HG02973 (cell line): Measurements from ENCODE around the gene DMWD.

Experiments
- ATAC-seq: cut with Tn5 transposase; IDR thresholded peaks from one replicate; pipeline ENCODE4 v1.9.1; 2021; ENCODE audit warnings: moderate library complexity; ENCODE audit not compliant: unreplicated experiment

Gene DMWD, protein sequence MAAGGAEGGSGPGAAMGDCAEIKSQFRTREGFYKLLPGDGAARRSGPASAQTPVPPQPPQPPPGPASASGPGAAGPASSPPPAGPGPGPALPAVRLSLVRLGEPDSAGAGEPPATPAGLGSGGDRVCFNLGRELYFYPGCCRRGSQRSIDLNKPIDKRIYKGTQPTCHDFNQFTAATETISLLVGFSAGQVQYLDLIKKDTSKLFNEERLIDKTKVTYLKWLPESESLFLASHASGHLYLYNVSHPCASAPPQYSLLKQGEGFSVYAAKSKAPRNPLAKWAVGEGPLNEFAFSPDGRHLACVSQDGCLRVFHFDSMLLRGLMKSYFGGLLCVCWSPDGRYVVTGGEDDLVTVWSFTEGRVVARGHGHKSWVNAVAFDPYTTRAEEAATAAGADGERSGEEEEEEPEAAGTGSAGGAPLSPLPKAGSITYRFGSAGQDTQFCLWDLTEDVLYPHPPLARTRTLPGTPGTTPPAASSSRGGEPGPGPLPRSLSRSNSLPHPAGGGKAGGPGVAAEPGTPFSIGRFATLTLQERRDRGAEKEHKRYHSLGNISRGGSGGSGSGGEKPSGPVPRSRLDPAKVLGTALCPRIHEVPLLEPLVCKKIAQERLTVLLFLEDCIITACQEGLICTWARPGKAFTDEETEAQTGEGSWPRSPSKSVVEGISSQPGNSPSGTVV

DNA sequence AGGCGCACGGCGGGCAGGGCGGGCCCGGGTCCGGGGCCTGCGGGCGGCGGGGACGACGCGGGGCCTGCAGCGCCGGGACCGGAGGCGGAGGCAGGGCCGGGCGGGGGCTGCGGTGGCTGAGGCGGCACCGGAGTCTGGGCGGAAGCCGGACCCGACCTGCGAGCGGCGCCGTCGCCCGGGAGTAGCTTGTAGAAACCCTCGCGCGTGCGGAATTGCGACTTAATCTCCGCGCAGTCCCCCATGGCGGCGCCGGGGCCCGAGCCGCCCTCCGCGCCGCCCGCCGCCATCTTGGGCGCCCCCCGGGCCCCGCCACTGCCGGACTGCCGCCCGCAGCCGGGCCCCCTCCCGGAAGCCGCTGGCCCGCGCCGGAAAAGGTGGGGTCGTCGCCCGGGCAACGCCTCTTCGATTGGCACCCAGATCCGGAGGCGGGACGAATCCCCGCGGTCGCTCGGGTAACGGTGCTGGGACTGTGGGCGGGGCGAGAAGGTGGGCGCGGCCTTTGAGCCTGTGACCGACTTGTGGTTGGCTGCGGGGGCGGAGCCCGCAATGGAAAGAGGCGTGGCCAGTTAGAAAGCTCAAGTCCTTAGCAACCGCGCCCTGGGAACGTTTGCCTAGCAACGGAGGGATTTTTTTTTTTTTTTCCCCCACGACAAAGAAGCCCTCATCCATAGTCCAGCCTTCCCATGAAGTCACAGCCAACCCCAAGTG is at the start of gene DMWD:
DMWD (minus strand) TSS at position 376 of the 708 bp plus-strand sequence; CDS start at position 287, 89 bp downstream.
- peak; percentile 87 for ATAC-seq

DNA sequence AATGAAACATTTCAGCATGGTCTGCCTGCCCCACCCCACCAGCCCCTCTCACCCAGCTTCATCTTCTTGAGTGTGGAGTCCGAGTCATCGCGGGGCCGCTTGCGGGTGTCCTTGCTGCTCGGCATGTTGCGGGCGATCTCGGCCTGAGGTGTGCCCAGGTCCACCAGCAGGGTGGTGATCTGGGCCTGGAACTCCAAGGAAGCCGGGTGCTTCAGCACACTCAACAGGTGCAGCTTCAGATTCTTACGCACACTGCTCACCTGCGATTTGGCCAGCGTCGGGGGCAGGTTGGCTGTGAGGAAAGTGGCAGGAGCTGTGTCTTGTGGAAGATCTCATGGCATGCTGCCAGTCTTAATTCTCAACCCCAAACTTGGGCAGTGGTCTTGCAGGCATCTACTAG is 49.6 kb upstream of the DMWD start:
- ATAC-seq, result no peak

DNA sequence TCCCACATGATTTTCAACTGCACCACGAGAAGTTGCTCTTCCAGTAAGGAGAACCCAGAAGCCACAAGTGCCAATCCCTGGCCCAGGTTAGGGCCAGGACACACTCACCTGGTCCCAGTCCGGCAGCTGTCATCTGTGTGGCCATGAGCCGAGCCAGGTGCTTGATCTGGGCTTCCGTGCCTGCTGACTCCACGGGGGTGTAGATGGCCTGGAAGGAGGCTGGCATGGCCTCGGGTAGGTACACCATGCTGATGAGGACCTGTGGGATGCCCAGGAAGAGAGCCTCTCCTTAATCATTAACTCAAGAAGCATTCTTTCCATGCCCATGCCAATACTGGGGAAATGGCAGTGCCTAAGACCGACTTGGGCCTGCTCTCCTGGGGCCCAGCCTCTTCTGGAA is 42.3 kb upstream of the DMWD start:
- ATAC-seq, result no peak

DNA sequence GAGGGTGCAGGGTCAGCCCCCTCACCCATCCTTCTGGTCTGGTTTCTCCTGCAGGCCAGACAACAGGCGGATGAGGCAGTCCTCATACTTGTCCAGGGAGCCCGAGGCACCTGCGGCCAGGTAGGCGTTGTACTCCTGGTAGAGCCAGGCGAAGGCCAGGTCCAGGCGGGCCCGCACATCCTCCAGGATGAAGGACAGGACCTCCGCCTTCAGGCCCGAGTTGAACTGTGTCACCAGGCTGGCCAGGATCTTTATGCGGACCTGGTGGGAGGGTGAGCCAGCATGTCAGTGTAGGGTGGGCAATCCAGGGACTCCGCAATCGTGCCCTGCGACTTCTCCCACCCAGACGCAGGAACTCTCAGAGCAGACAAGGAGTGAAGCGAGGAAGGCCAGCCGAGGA is 36.3 kb upstream of the DMWD start:
- no peak for ATAC-seq

DNA sequence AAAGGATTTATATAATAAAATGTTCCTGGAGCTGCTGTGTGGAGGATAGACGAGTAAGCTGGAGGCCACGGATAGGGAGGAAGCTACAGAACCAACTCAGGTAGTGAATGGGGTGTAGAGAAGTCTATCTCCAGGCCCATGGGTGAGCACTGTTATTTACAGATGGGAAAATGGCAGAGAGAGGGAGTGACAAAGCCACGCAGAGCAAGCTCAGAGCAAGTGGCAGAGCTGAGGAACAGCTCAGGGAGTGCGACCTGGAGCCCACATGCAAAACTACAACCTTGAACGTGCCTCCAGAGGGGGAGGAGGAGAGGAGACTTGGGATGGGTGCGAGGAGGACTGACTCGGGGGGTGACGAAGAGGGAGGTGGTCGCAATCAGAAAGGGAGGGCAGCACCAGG is 35.9 kb upstream of the DMWD start:
- ATAC-seq, result no peak

DNA sequence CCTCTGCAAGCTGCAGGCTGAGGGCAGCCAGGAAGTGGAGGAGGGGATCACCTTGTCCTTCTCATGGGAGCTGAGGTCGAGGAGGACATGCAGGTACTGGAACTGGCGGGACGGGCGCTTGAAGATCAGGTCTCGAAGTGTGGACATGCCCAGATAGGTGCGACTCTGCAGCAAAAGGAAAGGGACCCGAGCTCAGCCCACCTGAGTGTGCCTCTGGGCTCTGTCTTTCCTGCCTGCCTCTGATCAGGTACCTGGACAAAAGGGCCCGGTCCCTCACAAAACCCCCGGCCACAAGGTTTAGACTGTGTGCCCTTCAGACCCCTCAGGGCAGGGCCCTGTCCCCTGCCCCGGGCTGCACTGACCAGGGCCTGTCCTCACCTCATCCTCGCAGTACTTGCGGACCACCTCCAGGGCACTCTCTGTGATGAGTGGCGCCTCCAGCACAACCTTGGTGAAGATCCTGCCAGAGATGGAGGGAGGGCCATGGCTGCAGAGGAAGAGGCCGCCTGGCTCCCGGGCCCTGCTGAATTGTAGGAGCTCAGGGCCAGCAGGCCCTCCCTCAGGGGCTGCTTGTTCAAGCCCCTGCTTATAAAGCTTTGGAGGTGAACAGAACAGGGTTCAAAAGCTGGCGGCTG is 34.9 kb upstream of the DMWD start:
- no peak for ATAC-seq

DNA sequence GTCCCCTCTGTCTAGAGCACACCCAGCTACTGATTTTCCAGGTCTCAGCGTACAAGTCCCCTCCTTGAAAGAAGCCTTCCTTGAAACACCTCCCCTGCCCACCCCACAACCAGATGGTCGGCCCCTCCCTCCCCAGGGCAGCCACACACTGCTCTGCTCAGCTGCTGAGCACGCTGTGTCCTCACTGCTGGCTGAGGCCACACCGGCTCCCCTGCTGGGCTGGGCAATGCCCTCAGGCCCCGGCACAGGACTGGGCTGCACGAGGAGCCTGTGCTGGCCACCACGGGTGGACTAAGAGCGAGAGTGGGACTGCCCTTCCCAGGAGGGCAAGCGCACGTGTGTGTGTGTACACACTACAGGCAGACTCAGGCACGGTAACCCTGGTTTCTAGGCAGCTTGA is 34.3 kb upstream of the DMWD start:
- no peak for ATAC-seq

DNA sequence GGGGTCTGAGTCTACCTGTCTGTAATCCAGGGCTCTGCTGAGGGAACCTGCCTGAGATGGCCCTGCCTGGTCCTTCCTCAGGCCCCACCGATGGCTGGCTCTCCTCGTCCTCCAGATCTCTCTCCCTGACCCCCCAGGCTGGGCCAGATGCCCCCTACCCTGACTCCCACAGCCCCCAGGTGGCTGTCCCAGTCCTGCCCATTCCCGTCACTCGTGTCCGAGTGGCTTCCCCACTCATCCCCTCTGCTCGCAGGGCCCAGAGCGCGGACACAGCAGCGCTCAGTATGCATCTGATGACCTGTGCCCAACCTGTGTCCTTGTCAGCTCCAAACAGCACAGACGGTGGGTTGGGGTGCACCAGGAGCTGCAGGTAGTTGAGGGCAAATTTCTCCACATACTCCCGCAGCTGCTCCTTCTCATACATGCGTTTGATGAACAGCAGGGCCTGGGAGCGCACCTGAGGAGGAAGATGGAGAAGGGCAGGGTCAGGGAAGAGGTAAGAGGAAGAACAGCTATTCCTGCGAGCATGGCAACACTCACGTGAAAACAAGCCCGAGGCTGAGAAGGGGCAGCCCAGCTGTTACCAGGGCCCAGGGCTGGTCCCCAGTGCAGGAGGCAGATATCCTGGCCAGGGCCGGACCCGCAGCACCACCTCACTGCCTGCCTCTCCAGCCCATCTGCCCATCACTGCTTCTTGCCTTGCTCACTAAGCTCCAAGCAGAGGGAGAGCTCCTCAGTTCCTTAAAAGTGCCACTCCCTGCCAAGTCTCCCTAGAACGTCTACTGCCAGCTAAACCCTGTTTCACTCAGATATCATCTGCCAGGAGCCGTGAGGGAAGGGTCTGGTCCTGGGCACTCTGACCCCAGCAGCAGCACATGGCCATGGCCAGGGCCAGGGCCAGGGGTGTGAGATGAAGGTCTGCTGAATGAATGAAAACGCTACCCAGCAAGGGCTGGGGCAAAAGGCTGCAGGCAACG is 33.6 kb upstream of the DMWD start:
- ATAC-seq, result no peak

DNA sequence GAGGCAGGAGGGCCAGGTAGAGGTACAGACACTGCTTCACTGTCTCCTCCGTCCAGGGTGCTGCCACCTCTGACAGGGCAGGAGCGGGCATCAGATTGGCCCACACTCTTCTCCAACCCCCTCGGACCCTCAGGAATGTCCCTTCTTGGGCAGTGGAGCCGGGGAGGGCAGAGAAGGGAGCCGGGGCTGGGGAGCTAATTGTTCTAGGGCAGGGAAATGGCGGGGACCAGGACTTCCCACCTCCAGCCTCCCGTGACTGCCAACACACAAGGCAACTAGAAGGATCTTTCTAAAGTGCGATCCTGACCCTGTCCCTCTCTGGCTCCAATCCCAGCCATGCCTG is 32.6 kb upstream of the DMWD start:
- no peak for ATAC-seq

DNA sequence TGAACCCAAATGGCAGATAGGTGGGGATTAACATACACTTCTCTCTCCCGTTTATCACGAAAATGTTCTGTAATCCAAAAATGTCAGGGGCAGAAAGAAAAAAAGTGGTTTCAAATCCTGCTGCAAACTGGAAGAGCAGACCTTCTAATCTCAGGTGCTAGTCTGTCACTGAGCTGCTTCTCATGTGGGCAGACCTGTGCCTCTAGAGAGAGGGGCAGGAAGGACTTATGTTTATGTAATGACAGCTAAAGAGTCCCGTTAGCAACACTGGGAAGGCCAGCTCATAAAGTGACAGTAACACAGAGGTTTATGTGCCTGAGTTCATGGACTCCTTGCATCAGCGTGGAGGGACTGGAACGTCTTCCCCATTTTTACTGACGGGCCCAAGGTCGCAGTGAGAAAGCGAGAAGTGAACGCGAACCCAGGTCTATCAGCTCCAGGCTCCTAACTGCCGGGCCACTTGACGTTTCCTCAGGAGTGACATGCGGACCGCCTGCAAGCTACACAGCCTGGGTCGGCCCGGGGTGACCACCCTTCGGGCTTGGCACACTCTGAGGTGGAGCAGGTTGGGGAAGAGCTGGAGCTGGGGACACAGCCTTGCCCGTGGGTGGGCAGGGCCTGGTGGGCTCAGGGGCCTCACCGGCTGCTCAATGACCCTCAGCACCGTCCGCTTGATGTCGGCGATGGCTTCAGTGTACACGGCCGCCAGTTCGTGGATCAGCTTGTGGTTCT is 32.1 kb upstream of the DMWD start:
- no peak for ATAC-seq

DNA sequence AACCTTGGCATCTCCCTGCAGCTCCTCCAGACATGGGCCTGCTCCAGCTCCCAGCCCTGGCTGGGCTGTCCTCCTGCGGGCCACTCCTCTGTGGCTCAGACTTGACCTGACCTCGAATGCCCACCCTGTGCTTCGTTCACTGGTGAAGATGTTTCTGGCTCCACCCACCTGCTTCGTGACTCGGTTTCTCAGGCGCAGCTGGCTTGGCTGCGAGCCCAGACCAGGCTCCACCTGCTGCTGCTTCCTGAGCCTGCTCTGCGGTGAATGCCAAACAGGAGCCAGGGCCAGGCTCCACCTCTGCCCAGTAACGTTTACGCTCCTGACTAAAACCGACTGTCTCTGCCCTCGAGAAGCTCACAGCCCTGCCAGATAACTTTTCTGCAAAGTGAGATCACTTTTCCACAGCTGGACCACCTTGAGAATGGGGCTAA is 31.4 kb upstream of the DMWD start:
- ATAC-seq, result no peak

DNA sequence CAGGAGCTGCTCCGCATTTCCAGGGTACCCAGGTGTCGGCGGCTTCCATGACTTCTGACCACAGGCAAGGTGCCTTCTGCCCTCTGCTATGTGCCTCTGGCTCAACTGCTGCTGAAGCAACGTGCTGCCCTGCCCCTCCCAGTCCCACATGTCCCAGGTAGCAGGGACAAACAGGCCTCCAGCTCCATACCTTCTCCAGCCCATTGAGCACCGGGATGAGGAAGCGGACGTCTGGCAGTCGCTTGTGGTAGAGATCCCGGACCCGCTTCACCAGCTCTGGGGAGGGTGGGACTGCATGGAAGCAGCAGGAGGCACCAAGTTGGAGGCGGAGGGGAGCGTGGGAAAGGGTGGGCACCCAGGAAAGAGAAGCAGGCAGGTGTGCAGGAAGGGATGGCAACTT is 30.5 kb upstream of the DMWD start:
- ATAC-seq, result no peak

DNA sequence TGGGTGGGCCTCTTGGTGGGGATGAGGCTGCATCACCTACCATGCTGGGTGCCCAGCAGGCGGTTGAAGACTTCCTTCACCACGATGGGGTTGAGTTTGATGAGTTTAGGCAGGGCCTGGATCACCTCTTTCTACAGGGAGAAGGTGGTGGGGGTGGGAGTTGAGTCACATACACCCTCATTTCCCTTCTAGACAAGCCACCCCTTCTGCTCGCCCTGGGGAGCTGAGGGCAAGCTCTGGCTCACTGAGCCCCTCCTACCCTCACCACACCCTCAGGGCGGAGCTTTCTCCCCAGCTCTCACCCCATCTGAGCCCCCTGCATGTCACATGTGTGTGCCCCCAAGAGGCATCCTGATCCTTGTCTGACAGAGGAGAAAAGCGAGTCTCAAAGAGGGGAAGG is 30.1 kb upstream of the DMWD start:
- no peak for ATAC-seq

DNA sequence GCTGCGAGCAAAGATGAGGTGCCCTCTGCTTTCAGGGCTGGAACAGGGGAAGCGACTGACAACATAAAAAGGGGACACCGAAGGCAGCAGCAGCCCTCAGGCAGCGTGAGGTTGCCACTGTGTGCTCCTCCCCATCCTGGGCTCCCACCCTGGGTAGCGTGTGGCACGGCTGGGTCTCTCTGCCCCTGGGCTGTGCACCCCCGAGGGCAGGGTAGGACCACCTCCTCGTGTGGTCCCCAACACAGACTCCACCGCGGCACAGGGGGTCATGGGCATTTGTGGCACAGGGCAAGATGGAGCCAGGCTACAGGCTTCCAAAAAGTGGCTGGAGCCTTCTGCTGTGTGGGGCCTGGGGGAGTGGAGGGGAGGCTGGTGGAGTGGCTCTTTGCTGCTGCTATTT is 28.9 kb upstream of the DMWD start:
- ATAC-seq, result no peak

DNA sequence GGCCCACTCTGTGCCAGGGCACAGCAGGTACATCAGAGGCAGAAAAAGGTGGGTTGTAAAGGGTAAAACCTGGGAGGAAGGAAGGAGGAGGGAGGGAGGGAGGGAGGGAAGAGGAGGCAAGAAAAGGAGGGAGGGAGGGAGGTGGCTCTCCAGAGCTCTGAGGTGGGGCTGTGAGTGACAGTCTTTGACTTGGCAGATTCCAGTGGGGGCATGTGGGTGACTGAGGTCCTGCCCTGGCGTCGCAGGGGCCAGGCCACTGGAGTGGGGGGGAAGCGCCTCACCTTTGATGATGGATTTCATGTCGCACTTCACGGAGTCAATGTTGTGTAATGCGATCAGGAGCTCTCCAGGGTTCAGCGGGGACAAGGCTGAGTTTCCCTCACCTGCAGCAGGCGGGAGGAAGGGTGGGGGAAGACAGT is 28.5 kb upstream of the DMWD start:
- ATAC-seq, result no peak

DNA sequence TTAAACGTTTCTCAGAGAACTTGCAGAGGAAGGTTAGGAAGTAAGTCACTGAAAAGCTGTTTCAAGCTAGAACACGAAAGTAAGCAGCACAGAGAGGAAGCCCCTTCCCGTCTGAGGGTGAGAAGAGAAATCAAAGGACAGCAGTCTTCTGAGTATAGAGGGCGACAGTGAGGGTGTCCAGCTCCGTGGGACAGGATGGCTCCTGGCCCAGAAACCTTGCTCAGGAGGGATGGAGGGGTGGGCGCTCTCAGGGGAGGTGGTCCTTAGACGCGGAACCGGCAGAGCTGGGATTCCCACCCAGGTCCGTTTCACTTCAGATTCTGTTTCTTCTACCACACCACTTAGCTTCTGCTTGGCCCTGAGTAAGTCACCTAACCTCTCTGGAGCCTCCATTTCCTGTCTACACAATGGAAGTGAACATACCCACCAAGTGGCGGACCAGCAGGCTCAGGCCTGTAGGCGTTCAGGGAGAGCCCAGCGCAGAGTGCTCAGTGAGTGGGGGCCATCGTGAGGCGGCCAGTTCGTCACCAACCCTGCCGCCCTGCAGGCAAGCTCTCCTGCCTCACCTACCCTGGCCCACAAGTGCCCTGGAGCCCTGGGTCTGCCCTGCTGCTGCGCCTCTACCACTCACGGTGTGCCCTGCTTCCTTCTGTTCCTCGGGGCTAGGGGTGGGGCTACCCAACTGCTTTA is 27.9 kb upstream of the DMWD start:
- no peak for ATAC-seq

DNA sequence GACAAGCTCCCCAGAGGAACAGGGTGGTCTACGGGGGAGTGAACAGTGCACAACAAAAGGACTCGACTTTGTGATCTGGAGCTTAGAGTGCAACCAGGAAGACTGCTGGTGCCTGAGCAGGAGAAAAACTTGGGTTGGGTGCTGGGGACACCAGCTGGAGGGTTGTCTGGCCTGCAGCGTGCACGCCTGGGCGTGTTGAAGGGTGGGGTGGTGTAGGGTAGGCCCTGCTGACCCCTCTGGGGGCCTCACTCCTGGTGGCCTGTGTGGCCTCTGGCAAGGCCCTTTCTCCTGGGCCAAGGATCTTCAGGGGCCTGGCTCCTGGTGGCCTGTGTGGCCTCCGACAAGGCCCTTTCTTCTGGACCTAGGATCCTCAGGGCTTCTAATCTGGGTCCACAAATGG is 27.1 kb upstream of the DMWD start:
- ATAC-seq, result no peak

DNA sequence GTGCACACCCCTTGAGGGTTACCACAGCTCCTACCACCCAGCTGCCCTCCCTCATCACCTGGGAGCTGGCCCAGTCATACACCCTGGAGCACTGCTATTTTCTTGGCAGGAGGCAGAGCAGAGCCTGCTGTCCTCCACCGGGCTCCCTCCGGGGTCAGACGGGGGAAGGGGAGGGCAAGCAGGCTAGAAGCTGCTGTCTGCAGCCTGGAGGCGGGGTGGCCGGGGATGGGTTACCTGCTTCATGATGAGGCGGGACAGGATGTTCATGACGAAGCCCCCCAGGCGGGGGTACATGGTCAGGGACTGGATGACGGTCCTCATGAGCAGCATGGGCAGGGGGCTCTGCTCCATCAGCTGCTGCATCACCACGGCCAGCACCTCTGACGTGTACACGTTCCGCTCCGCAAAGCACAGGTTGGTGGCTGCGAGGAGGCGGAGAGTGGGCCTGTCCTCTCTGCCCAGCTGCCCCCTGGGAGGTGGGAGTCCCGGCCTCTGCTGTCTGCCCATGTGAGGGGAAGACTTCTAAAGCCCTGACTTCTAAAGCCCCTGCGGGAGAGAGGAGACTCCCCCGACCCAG is 25.2 kb upstream of the DMWD start:
- no peak for ATAC-seq
